SK-N-MC (cell line): ENCODE data around the gene SERPINA4.

Source experiments
- DNase-seq: peaks from one replicate; pipeline ENCODE4 v3.0.0-alpha.2; 2011; ENCODE audit warnings: low read depth, low spot score
- H3K27ac ChIP-seq: fragments of 200-600 bp; sonication (generic); 2 replicates; pipeline ENCODE4 v1.5.1; 2016; ENCODE audit warnings: mixed run types
- H3K36me3 ChIP-seq: fragments of 200-600 bp; sonication (generic); 2 replicates; pipeline ENCODE4 v1.6.1; 2017; ENCODE audit warnings: antibody characterized with exemption, low read length, mixed read lengths; ENCODE audit not compliant: insufficient read depth
- H3K4me3 ChIP-seq: fragments of 200-600 bp; sonication (generic); 2 replicates; pipeline ENCODE4 v1.5.1; 2016
- H3K9ac ChIP-seq: fragments of 200-600 bp; sonication (generic); 2 replicates; pipeline ENCODE4 v1.8.0; 2017; ENCODE audit warnings: mixed run types, mixed read lengths; ENCODE audit not compliant: insufficient read length
- H3K9me3 ChIP-seq: fragments of 200-600 bp; sonication (generic); 2 replicates; pipeline ENCODE4 v1.6.1; 2017; ENCODE audit warnings: low read depth, mild to moderate bottlenecking, antibody characterized with exemption, low read length, moderate library complexity, mixed read lengths
- EZH2 ChIP-seq: fragments of 200-600 bp; sonication (generic); IDR thresholded peaks from one replicate; pipeline ENCODE4 v1.6.1; 2017; ENCODE audit warnings: antibody characterized with exemption
- FOXP2 ChIP-seq: optimal IDR thresholded peaks from 2 replicates; pipeline ENCODE3; 2011; ENCODE audit warnings: mild to moderate bottlenecking, moderate library complexity; ENCODE audit not compliant: insufficient read depth; ENCODE audit errors: extremely low read length, control extremely low read depth
- POLR2AphosphoS5 ChIP-seq: IDR thresholded peaks from 2 replicates; pipeline ENCODE4 v1.6.1; 2012; ENCODE audit warnings: mild to moderate bottlenecking, low read depth, low read length, borderline replicate concordance

The SERPINA4 gene

DNA sequence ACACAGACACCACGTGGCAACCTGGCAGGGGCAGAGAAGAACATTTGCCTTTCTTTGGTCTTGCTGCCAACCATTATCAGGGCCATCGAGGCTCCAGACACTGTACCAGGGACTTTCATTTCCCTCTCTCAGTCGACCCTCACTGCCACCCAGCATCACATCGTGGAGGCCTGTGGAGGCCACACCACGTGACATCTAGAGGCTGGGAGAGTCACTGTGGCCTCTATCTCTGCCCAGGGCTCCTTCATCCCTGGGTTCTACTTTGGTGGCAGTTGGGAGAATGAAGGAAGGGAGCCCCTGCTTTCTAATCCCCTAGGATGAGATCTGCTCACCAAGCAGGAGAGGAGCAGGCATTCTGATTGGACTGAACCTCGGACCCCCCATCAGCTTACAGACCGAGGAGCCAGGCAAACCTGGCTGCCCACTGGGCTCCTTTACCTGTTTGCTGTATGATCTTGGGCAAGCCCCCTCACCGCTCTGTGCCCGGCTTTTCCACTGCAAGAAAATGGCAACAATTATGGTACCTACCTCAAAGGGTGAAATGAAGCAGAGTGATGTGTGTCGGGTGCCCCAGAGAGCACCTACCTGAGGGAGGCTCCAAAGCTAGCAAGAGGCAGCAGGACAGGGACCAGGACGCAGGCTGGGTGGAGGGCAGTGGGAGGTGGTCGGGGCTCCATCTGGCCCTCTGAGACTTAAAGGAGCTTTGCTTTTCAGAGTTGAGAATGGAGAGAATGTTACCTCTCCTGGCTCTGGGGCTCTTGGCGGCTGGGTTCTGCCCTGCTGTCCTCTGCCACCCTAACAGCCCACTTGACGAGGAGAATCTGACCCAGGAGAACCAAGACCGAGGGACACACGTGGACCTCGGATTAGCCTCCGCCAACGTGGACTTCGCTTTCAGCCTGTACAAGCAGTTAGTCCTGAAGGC lies 52.7 kb downstream of the SERPINA4 start:
- DNase-seq = no peak
- Histone ChIP-seq H3K36me3 (no peaks in the 10 kb centered on the region), H3K4me3 (no peak overlapping the region), H3K27ac (no peak overlapping the region), H3K9ac (no peak overlapping the region), H3K9me3 (no peaks in the 10 kb centered on the region)
- TF ChIP-seq FOXP2 (no peak), POLR2AphosphoS5 (no peak), EZH2 (no peak)

DNA sequence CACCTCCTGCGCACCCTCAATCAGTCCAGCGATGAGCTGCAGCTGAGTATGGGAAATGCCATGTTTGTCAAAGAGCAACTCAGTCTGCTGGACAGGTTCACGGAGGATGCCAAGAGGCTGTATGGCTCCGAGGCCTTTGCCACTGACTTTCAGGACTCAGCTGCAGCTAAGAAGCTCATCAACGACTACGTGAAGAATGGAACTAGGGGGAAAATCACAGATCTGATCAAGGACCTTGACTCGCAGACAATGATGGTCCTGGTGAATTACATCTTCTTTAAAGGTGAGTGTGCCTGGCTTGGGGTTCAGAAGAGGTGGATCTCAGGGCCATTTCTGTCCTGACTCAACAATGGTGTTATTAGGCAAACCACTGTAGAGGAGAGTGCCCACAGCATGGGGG lies 53.6 kb downstream of the SERPINA4 start:
- DNase-seq = no peak

DNA sequence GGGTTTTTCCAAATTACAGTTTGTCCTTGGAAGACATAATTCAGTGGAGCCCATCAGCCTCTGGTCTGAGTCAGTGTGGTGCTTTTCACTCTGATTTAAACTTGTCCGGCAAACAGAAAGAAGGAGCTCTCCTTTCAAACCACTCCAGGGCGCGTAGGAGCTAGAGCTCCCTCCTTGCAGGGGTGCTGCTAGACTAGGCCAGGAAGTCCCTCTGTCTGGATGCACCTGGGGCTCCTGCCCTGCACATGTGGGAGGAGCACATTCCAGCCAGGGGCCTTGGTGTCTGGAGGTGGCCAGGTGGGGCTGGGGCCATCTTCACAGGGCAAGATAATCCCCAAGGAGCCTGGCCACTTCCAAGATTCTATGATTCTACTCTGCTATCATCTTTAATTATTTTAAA lies 54.0 kb downstream of the SERPINA4 start:
- TF ChIP-seq FOXP2 (no peak), POLR2AphosphoS5 (no peak), EZH2 (no peak)
- DNase-seq = no peak
- H3K36me3 ChIP-seq = no peaks in the 10 kb centered on the region

More for the DNA sequence above, 53.6 kb downstream of the SERPINA4 start:
- no peaks in the 10 kb centered on the region for H3K36me3 ChIP-seq
- no peak overlapping the region for H3K27ac ChIP-seq
- TF ChIP-seq EZH2 = no peak
- TF ChIP-seq POLR2AphosphoS5 = no peak
- no peak for TF ChIP-seq FOXP2
- no peak overlapping the region for H3K9ac ChIP-seq
- H3K9me3 ChIP-seq = no peaks in the 10 kb centered on the region
- no peak overlapping the region for H3K4me3 ChIP-seq

GRCh38 chr14:94615823-94616570 lies 54.8 kb downstream of the SERPINA4 start:
- Histone ChIP-seq H3K4me3 (no peak overlapping the region), H3K9me3 (no peaks in the 10 kb centered on the region), H3K27ac (no peak overlapping the region), H3K36me3 (no peaks in the 10 kb centered on the region), H3K9ac (no peak overlapping the region)
- TF ChIP-seq FOXP2 (no peak), POLR2AphosphoS5 (no peak), EZH2 (no peak)
- no peak for DNase-seq

More for the DNA sequence above, 54.0 kb downstream of the SERPINA4 start:
- Histone ChIP-seq H3K27ac (no peak overlapping the region), H3K4me3 (no peak overlapping the region), H3K9ac (no peak overlapping the region), H3K9me3 (no peaks in the 10 kb centered on the region)

GRCh38 chr14:94617366-94617941 lies 56.2 kb downstream of the SERPINA4 start:
- TF ChIP-seq POLR2AphosphoS5 (no peak), EZH2 (no peak), FOXP2 (no peak)
- Histone ChIP-seq H3K4me3 (no peak overlapping the region), H3K9me3 (no peaks in the 10 kb centered on the region), H3K27ac (no peak overlapping the region), H3K9ac (no peak overlapping the region), H3K36me3 (no peaks in the 10 kb centered on the region)
- DNase-seq = no peak

DNA sequence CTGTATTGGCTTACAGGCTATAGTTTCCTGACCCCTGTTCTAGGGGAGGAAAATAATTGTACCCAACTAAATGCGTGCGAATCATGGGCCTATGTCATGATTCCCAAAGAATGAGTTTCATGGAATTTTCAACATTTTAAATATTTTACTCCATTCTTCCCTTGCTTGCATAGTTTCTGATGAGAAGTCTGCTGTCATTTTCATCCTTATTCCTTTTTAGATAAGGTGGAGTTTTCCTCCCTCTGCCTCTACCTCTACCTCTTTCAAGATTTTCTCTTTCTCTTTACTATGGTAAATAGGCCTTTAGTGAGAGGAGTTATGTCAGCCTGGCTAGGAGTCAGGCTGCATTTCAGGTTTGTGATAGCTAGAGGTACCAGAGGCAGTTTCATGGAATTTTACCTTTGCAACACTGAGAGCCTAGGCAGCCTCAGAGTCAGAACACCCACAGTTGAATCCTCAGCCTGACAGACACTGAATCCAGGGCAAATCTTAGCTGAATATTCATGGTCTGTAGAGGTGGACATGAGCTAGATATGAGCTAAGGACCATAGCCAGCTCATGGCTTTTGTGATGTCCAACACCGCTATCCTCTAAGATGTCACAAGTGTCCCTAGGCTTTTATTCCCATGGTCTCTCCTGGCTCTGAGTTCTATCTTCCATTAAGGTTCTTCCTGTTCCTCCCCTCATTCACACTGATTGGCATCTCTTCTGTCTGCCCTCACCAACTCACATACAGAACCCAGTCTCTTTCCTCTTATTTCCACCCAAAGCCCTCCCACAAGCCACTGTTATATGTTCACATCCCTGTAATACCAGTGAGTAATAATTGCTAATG lies 57.0 kb downstream of the SERPINA4 start:
- no peak overlapping the region for H3K9ac ChIP-seq
- TF ChIP-seq EZH2 (no peak), POLR2AphosphoS5 (no peak), FOXP2 (no peak)
- H3K4me3 ChIP-seq = no peak overlapping the region
- H3K9me3 ChIP-seq = no peaks in the 10 kb centered on the region
- H3K36me3 ChIP-seq = no peaks in the 10 kb centered on the region
- H3K27ac ChIP-seq = no peak overlapping the region
- DNase-seq = no peak

- Histone ChIP-seq H3K27ac (no peak overlapping the region), H3K4me3 (no peak overlapping the region), H3K36me3 (no peaks in the 10 kb centered on the region), H3K9me3 (no peaks in the 10 kb centered on the region), H3K9ac (no peak overlapping the region)
- no peak for DNase-seq
- TF ChIP-seq EZH2 (no peak), FOXP2 (no peak), POLR2AphosphoS5 (no peak)
Measured at GRCh38 chr14:94619297-94619696, 58.1 kb downstream of the SERPINA4 start.
